Measurements from ENCODE around the gene IZUMO3. TPM values are rescaled to one million over a fixed set of nuclear protein-coding genes. Genes with fewer than 3 reads are reported as not detected.

IZUMO3 gene
- total RNA-seq, 1 donor from 2014 or later = not detected

- Histone ChIP-seq H3K4me1 (no peaks in the 10 kb centered on the region), H3K4me3 (no peak overlapping the region), H3K27ac (no peak overlapping the region), H3K36me3 (no peaks in the 10 kb centered on the region), H3K27me3 (no peaks in the 10 kb centered on the region), H3K9me3 (no peaks in the 10 kb centered on the region)
- intact Hi-C loops (cut with DNase I) = no loop called here
- no peak for DNase-seq (ENCODE audit: extremely low spot score in 2 of 2)
- no peak for TF ChIP-seq POLR2A (IDR thresholded peaks at IDR 0.05)
- TF ChIP-seq, protein P1, sequence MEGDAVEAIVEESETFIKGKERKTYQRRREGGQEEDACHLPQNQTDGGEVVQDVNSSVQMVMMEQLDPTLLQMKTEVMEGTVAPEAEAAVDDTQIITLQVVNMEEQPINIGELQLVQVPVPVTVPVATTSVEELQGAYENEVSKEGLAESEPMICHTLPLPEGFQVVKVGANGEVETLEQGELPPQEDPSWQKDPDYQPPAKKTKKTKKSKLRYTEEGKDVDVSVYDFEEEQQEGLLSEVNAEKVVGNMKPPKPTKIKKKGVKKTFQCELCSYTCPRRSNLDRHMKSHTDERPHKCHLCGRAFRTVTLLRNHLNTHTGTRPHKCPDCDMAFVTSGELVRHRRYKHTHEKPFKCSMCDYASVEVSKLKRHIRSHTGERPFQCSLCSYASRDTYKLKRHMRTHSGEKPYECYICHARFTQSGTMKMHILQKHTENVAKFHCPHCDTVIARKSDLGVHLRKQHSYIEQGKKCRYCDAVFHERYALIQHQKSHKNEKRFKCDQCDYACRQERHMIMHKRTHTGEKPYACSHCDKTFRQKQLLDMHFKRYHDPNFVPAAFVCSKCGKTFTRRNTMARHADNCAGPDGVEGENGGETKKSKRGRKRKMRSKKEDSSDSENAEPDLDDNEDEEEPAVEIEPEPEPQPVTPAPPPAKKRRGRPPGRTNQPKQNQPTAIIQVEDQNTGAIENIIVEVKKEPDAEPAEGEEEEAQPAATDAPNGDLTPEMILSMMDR (IDR thresholded peaks at IDR 0.05) = no peak
- TF ChIP-seq POLR2AphosphoS5 (IDR thresholded peaks at IDR 0.05; ENCODE audit: insufficient read depth in 1 of 2, low read depth in 1 of 2) = no peak
These were observed 7.0 kb upstream of the IZUMO3 start for GRCh38 chr9:24552526-24553182.

DNA sequence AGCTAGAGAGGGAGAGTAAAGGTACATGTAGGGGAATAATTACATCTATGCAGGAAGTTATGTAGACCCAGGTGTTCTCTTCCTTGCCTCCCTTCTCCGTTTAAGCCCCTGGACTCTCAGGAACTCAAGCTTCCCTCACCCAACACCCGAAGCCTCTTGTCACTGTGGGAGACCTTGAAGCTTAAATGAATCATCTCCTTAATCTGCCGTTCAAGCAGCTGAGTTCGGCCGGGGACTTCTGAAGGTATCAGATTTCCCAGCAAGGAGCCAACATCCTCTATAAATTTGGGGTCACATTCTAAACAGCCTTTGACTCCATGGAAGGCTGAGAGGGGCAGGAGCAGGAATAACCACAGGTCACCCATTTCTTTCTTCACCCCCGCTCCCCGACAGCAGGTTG, 412 bp downstream of the IZUMO3 start:
- H3K36me3 ChIP-seq = no peaks in the 10 kb centered on the region
- TF ChIP-seq POLR2A (IDR thresholded peaks at IDR 0.05) (no peak), POLR2AphosphoS5 (IDR thresholded peaks at IDR 0.05; ENCODE audit: insufficient read depth in 1 of 2, low read depth in 1 of 2) (no peak)
- TF ChIP-seq, protein P1 (IDR thresholded peaks at IDR 0.05) = no peak
- no peaks in the 10 kb centered on the region for H3K9me3 ChIP-seq
- no peak overlapping the region for H3K27ac ChIP-seq
- H3K27me3 ChIP-seq = no peaks in the 10 kb centered on the region
- H3K4me3 ChIP-seq = no peak overlapping the region
- no peaks in the 10 kb centered on the region for H3K4me1 ChIP-seq
- intact Hi-C loops (cut with DNase I) = no loop called here
- DNase-seq (ENCODE audit: extremely low spot score in 2 of 2) = no peak

- Histone ChIP-seq H3K9me3 (no peaks in the 10 kb centered on the region), H3K4me1 (no peaks in the 10 kb centered on the region), H3K27me3 (no peaks in the 10 kb centered on the region), H3K36me3 (no peaks in the 10 kb centered on the region), H3K4me3 (no peak overlapping the region), H3K27ac (no peak overlapping the region)
- intact Hi-C loops (cut with DNase I) = no loop called here
- DNase-seq (ENCODE audit: extremely low spot score in 2 of 2) = no peak
- TF ChIP-seq, protein P1 (IDR thresholded peaks at IDR 0.05) = no peak
- TF ChIP-seq POLR2A (IDR thresholded peaks at IDR 0.05) (no peak), POLR2AphosphoS5 (IDR thresholded peaks at IDR 0.05; ENCODE audit: insufficient read depth in 1 of 2, low read depth in 1 of 2) (no peak)
These were observed 27.2 kb downstream of the IZUMO3 start for GRCh38 chr9:24518545-24518944.

GRCh38 chr9:24516463-24516862, 29.2 kb downstream of the IZUMO3 start:
- Histone ChIP-seq H3K36me3 (no peaks in the 10 kb centered on the region), H3K4me3 (no peak overlapping the region), H3K9me3 (no peaks in the 10 kb centered on the region), H3K27me3 (no peaks in the 10 kb centered on the region), H3K4me1 (no peaks in the 10 kb centered on the region), H3K27ac (no peak overlapping the region)
- DNase-seq (ENCODE audit: extremely low spot score in 2 of 2) = no peak
- intact Hi-C loops (cut with DNase I) = no loop called here
- TF ChIP-seq, protein P1 (IDR thresholded peaks at IDR 0.05) = no peak
- no peak for TF ChIP-seq POLR2AphosphoS5 (IDR thresholded peaks at IDR 0.05; ENCODE audit: insufficient read depth in 1 of 2, low read depth in 1 of 2)
- no peak for TF ChIP-seq POLR2A (IDR thresholded peaks at IDR 0.05)

GRCh38 chr9:24509850-24510249, 35.8 kb downstream of the IZUMO3 start:
- no peak overlapping the region for H3K27ac ChIP-seq
- no peaks in the 10 kb centered on the region for H3K4me1 ChIP-seq
- no peaks in the 10 kb centered on the region for H3K36me3 ChIP-seq
- no peaks in the 10 kb centered on the region for H3K27me3 ChIP-seq
- no peaks in the 10 kb centered on the region for H3K9me3 ChIP-seq
- no peak for DNase-seq (ENCODE audit: extremely low spot score in 2 of 2)
- TF ChIP-seq POLR2AphosphoS5 (IDR thresholded peaks at IDR 0.05; ENCODE audit: insufficient read depth in 1 of 2, low read depth in 1 of 2) (no peak), POLR2A (IDR thresholded peaks at IDR 0.05) (no peak)
- TF ChIP-seq, protein P1 (IDR thresholded peaks at IDR 0.05) = no peak
- H3K4me3 ChIP-seq = no peak overlapping the region
- intact Hi-C loops (cut with DNase I) = no loop called here
